CD4-positive, alpha-beta T cell treated with Interleukin-4 for 4 hours (primary cell): ENCODE data around the gene SPATA20.

Source experiments
- DNase-seq: peaks from one replicate; pipeline ENCODE4 v3.0.0-alpha.2; 2020

Gene SPATA20

DNA sequence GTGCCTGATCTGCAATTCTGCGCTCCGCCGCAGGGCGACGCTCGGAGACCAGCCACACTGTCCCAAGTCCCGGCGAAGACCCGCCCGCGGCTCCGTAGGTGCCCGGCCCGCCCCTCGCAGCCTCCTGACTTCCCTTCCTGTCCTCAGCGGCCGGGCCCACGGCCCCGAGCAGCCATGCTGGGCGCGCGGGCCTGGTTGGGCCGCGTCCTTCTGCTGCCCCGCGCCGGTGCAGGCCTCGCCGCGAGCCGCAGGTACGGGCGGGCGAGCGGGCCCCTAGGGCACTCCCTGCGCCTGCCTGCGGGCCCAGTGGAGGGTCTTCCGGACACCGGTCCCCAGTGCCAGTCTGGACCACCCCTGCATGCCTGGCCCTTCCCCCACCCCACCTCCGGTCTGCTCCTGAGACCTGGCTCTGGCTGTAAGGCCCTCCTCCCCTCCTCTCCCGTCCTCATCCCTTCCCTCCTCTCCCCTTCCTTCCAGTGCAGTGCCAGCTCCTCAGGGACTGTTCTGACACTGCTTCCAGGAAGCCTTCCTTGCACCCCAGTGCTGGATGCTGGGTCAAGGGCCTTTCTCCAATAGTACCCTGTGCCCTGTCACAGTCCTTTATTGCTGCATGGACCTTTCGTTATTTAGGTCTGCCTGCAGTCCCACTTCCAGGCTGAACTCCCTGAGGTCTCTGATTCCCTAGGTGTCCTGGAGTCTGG lies at the start of gene SPATA20:
Gene SPATA20, plus strand, starts transcription at position 140 of the 701 bp plus-strand sequence. Its CDS starts 35 bp downstream, at position 175.
- peak; percentile 79 for DNase-seq

DNA sequence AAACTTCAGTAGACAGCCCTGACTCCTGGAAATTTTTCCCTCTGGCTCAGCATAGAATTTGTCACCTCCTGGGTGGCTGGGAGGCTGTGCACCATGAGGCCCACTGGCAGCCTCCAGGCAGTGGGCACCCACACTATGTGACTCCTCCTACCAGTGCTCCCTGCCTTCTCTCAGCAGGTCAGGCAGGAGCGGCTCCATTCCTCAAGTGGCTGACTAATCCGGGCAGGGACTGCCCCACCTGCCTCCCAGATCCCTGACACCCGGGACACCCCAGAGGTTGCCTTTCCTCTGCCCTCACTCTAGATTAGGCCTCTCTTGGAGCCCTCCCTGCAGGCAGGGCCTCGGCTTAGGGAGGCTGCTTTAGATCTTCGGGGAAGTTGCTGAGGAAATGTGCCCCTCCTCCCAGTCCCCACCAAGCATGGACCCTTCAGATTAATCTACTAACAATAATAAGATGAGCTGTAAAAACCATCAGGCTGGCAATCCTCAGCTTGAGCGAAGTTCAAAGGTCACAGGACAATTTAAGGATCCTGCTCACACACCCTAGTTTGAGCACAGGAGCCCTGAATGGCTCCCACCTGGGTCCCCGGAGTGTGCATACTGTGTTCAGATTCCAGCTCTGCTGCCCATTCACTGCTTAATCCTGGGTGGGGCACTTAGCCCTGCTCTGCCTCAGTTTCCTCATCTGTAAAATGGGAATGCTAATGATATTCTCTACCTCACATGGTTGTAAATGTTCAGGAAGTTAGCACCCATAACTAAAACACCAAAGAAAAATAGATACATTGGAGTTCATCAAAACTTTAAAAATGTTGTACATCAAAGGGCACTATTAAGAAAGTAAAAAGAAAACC lies 48.7 kb upstream of the SPATA20 start:
- no peak for DNase-seq

DNA sequence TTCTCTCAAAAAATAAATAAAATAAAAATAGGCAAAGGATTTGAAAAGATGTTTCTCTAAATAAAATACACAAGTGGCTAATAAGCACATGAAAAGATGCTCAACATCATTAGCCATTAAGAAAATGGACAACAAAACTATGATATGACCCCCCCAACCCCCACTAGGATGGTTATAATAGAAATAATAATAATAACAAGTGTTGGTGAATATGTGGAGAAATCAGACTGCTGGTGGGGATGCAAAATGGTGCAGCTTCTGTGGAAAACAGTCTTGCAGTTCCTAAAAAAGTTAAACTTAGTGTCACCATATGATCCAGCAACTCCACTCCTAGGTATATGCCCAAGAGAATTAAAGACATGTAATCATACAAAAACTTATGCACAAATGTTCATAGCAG lies 47.7 kb upstream of the SPATA20 start:
- no peak for DNase-seq

DNA sequence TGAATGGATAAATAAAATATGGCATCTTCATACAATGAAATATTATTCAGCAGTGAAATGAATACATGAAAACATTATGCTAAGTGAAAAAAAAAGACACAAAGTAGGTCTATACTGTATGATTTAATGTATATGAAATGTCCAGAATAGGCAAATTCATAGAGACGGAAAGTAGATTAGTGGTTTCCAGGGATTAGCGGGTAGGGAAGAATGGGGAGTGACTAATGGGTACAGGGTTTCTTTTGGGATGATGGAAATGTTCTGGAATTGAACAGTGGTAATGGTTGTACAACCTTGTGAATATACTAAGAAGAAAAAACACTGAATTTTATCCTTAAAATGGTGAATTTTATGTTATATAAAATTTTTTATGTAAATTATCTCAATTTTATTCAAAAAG lies 47.3 kb upstream of the SPATA20 start:
- no peak for DNase-seq

DNA sequence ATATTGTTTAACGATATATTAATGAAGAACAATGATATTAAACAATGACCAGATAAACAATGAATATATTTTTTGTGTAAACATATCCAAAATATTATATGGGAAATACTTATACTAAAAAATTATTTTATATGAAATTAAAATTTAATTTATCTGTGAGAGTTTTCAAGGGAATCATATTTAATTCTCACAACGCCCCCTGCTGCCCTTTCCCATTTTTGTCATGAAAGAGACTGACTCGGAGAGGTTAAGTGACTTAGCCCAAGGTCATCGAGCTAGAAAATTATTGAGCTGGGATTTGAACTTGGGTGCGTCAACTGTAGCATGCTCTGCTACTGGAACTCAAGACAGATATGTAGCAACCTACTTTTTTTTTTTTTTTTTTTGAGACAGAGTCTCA lies 45.9 kb upstream of the SPATA20 start:
- DNase-seq, result peak; percentile 40

DNA sequence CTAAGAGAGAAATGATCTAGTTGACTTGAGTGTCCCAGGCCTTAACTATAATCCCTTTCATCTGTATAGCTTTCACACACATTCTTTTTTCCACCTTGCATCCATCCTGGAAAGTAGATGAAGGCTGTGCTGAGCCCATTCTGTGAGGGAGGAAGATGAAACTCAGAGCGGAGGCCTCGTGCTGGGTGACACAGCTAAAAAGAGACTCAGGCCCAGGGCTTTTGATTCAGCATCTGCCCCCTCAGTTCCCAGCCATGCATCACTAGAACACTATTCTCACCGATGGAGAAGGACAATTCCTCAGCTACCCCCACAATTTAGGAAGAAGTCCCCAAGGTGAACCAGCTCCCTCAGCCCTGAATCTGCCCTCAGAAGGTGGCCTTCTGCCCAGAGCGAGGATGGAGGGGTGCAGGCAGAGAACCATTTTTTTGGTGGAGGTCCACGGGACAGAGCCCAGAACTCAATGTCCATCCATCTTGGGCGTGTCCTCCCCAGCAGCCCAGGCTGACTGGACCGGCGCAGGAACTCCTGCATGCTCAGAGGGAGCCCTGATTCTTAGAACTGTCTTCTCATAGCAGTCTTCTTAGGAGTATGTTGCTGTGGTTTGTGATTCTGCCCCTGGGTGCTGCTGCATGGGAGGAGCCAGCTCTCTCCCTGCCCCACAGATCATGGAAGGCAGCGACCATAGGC lies 44.5 kb upstream of the SPATA20 start:
- no peak for DNase-seq

DNA sequence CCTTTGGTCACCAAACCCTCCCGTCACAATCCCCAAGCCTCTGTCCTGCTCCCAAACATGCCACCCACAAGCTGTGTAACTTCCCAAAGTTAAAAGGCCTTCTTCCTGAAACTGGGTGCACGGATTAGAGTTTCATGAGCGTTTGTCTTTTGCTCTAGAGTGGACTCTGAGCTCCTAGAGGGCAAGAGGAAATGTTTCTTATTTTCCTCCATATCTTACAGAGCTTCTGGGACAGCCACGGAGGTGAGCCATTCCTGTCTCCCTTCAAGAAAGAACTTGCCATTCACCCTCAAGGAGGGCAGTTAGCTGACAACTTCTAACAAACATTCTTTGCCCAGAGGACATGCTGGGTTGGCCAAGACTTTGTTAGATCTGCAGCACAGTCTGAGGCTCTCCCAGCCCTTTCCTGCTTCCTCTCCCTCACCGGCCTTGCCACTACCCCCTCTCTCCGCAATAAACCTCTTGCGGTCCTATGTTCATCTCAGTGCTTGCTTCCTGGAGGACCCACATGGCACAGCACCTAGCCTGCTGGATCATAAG lies 41.3 kb upstream of the SPATA20 start:
- no peak for DNase-seq

DNA sequence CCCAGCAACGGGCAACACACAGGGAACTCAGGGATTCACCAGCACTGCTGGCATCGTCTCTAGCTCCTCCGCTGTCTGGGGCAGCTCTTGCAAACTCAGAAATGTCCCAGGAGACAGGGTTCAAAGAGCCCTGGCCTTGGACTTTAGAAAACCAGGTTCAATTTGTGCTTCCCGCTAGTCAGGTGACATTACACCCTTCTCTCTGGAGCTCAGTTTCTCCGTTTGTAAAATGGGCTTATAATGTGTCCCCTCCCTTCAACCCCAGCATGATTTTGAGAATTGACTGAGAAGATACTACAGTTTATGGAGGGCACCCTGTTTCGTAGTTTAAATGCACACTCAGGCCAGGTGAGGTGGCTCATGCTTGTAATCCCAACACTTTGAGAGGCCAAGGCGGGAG lies 40.7 kb upstream of the SPATA20 start:
- DNase-seq, result no peak

DNA sequence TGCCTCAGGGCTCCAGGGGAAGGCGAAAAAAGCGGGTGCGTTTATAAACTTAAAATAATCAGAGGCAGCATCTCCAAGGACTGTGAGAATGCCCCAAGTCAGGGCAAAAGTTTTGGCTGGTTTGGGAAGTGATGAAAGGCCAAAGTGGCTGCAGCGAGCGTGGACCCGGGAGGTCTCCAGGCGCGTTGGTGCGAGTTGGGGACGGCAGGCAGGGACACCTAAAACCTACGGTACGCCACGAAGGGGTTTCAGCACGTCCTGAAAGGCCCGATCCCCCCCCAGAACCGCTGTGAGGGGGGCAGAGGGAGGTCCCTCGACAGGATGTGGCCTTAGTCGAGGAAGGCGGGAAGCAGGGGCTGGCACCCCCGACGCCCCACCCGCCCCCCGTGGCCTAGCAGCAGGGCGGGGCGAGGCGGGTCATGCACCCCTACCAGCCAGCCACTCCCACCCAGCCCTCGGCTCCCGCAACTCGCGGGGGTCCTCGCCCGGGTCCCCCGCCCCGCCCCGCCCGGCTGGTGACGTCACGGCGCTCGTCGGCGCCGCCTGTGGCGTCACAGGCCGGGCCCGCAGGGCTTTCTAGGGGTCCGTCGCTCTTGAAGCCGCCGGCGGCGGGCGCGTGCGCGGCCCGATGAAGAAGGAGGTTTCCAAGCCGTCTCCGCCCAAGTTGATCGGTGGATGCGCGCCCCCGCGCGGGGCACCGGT lies 39.0 kb upstream of the SPATA20 start, which contains the start of gene MYCBPAP:
Gene MYCBPAP, plus strand, starts transcription at position 569 of the 702 bp plus-strand sequence. CDS start 236 bp downstream, outside the sequence.
- DNase-seq, result peak; percentile 72

DNA sequence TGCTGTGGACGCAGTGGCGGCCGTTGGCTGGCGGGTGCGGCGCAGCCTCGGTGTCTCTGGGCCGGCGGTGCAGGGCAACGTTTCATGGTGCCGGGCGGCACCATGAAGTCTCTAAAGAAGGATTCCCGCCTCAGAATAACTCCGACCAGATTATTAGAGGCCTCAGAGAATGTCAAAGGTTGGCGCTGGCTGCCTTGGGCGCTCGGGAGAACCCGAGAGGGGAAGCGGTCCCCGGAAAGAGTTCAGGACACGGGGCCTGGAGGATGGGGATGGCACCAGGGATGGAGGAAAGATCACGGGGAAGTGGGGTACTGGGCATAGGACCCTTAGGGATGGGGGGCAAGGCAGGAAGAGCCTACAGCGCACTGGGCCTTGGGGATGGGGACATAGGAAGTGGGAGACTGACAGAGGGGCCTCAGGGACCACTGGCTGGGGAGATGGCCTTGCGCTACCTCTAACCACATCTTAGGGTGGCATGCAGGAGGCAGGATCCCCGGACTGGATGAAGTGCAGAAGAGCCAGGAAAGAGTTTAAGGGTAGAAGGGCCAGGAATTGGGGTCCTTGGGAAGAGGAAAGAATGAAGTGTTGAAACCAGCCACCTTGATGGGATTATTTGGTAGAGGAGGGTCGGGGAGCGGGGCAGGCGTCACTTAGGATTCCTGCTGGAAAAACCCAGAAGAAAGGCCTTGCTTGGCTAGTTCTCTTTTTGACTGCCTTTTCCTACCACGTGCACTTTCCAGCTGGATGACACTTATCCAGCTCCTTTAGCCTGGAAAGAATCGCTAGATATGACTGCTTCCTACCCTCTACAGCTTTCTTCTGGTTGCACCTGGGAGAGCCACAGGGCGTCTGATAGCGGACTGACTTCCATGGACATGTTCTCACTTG lies 38.2 kb upstream of the SPATA20 start:
- DNase-seq, result no peak

DNA sequence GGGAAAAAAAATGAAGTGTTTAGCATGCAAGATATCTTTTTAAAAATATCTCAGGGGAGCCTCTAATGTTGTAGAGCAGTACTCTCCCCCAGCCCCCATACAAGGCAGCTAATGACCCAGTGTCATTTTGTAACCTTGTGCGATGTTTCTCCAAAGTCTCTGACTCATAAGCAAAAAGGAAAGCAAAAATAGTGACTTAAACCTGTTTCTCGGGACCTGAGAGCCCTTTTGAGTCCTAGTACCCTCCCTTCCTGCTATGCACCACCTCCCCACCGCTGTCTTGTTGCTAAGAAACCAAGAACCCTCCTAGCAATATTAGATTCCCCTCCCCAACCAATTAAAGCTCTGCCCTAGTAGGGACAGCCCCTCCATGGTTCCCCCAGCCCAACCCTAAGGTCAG lies 35.9 kb upstream of the SPATA20 start:
- peak; percentile 83 for DNase-seq

DNA sequence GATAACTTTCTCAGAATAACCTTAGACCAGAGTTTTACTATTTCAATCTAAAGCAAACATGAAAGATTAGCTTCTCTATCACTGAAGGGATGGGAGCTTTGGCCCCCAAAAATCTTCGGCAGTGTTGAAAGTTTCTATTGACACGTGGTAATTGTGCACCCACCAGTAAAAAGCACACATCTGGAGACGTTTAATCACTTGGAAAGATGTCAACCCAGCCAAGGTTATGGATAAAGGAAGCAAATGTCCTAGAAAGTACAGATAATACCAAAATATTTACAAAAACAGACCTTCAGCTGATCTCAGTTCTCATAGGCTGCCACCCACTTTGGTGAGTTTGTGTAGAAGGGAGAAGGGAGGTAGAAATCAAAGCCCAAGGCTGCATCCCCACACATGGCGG lies 33.5 kb upstream of the SPATA20 start:
- no peak for DNase-seq

DNA sequence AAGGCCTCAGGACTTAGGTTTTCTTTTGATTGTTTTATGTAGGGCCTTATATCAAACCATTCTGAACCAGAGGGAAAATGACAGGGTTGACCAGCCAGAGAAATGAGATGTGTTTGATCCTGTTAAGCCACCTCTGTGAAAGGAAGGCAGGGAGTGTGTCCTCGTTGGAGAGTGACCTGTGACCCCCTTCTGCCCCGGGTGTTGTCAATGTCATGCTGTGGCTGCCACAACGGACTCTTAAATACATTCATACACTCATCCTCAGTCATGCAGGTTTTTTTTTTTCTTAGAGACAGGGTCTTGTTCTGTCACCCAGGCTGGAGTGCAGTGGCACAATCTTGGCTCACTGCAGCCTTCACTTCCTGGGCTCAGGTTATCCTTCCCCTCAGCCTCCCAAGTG lies 32.6 kb upstream of the SPATA20 start:
- DNase-seq, result no peak

DNA sequence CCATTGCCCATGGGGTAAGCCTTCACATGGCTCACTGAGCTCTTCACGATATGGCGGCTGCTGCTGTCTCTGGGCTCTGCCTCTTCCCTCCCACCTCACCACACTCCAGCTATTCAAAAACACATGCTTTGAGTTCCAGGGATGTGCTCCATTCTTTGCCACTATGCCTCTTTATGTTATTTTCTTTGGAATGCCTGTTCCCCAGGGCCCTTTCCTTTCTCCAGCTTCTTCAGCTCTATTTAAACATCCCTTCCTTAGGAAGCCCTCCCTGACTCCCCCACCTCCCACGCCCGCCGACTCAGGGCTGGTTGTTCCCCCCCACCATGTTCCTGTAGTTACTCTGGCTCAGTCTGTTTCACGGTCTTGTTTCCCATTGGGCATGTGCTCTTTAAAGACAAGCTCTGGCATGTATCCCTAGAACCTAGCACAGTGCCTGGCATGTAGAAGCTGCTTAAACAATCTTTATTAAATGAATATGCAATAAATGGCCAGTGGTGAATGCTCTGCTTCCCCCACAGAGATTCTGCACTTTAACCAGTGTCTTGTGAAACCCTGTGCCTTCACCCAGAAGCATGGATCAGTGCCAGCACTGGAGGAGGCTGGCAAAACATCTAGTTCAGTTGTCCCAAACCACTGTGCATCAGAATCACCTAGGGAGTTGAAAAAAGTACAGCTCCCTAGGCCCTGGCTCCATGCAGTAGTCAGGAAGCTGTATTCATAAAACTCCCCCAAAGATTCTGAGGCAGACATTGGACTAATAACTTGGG lies 31.9 kb upstream of the SPATA20 start:
- DNase-seq, result no peak

DNA sequence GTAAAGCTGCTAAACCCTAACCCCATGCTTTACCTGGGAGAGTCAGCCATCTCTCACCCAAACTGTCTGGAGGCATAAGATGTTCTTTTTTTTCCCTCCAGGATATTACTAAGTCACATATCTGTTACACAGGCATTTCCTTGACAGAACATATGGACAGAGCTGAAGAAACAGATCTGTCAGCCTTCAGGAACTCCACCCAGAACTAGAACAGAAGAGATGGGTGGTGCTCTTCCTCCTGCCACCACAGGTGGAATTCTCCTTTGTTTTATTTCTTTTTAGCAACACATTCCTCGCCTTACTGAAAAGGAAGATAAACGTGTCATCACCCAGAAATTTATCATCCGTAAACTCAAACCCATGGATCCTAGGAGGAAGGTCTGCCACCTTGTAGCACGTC lies 30.0 kb upstream of the SPATA20 start:
- no peak for DNase-seq

DNA sequence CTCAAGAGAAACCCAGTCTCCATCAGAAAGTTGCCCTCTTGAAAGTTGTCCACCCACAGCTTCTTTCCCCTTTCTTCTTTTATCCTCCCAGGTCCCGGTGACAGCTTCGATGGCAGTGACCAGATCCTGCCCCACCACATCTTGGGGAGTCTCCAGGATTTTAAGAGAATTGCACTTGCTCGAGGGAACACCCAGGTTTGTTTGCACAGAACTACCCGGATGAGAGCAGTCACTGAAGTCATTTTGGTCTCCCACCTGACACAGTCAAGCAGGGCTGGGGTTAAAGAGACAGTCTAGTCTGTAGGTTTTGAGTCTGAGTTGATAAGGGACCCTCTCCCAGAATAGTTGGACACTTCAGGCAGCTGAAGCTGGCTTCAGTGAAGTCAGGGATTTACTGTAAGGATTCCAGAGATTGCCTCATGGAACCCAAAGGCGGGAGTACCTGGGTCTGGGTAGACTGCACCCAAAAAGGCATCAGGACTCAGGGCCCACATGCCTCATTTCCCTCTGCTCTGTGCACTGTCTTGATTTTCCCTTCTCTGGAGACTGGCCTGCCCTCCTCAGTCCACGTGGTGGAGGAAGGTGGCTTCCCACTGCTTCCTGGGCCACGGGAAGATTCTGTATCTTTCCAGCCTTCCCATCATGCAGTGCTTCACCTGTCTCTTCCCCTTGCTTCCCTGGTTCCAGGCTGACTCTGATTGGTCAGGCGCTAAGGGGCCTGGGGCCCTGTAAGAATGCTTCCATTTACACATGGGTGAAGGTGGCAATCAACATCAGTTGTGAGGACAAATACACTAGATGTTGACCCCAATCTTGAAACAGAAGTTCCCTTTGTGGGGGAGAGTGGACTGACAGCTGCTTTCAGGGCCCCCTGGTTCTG lies 29.2 kb upstream of the SPATA20 start:
- DNase-seq, result no peak

DNA sequence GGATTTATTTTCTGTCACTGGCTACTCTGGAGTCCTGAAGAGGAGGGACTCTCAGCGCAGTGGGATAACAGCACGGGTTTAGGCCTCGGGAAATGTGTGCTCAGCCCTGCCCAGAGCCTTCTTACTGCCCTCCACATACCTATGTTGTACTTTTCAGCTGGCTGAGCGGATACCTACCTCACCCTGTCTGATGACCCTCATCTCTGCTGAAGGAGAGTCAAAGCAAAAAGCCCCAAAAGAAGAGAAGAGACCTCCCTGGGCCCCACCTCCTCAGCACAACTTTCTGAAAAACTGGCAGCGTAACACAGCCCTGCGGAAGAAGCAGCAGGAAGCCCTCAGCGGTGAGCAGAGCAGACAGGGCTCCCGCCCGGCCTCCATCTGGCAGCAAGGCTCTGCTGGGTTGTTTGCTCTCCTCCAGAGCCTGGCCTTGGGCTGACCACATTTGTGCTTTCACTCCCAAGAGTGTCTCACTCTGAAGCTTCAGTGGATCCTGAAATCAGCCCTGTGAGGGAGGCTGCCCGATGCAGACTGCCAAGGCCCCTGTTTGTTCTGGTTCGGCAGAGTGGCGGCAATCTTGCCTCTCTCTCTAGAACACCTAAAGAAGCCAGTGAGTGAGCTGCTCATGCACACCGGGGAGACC lies 28.5 kb upstream of the SPATA20 start:
- DNase-seq, result no peak

DNA sequence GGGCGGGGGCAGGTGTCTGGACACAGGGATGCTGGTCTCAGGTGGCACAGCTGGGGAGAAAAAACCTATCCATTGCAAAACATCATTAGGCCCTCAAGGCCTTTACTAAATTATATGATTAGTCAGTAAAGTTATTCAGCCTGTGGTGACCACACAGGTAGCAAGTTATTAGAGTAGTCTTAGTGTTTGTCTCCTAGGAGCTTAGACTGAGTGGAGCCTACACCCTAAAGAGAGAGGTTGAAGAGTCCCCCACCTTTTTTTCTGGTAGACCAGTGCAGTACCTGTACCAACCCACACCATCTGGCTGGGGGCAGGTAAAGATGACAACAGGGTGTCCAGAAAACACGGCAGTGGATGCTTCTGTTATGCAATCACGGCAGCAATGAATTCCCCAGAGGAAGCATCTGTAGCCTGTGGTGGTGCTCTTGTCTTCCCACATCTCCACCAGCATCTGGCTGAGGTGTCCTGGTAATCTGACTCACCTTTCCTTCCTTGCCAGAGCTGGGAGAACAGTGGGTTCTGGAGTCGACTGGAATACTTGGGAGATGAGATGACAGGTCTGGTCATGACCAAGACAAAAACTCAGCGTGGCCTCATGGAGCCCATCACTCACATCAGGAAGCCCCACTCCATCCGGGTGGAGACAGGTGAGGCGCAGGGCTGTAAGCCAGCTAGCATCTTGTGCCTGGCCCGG lies 27.7 kb upstream of the SPATA20 start:
- DNase-seq, result no peak

DNA sequence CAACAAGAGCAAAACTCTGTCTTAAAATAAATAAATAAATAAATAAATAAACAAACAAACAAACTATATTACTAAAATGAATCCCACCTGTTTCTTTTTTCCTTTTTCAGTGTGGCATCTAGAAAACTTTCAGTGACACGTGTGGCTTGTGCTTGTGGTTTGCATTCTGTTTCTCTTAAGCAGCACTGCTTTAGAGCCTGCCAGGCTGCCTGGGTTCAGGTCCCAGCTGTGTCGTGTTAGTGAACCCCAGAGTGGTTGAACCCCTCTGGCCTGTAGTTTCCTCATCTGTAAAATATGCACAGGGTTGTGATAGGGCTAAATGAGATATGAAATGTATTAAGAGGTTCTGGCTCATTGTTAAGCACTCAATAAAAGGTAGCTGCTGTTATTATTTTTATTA lies 26.5 kb upstream of the SPATA20 start:
- no peak for DNase-seq
